ENCODE measurements around the gene FSHR.

DNA sequence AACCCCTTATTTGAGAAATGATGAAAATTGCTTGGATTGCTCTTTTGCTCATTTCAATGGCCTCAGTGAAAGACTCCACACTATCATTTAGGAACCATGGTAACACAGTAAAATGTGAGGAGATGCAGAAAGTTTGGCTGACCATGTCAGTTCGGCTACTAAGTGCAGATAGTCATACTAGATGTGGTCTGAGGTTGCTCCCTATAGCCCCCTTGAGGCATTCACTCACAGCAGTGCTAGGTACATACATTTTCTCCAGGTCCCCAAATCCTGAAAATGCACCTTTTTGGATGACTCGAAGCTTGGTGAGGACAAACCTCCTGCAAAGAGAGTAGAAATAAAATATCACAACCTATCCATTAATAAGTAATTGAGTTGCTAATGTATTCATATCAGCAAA lies 86.3 kb downstream of the FSHR start:
- no peak for TF ChIP-seq CTCF (IDR thresholded peaks at IDR 0.05)
- no peak for TF ChIP-seq POLR2AphosphoS5 (IDR thresholded peaks at IDR 0.05; ENCODE audit: insufficient read depth in 1 of 2, low read depth in 1 of 2)
- no peak for TF ChIP-seq POLR2A (IDR thresholded peaks at IDR 0.05)
